Epithelial cell of umbilical artery (primary cell): Measurements from ENCODE around the gene TRIM49B. TPM values are rescaled to one million over a fixed set of nuclear protein-coding genes. Genes with fewer than 3 reads are reported as not detected.

Experiments used
- total RNA-seq: library from RNA; depleted of rRNA; stranded (reverse); fragments of >200 nt; gene quantifications from 2 replicates; pipeline ENCODE4 v1.2.3, GENCODE V29; 2014

TRIM49B gene
- not detected in 2 replicates for total RNA-seq

GRCh38 chr11:49028523-49028922, at the start of gene TRIM49B:
TRIM49B (plus strand) TSS chr11:49028823; CDS start chr11:49031600, 2,777 bp downstream.

DNA sequence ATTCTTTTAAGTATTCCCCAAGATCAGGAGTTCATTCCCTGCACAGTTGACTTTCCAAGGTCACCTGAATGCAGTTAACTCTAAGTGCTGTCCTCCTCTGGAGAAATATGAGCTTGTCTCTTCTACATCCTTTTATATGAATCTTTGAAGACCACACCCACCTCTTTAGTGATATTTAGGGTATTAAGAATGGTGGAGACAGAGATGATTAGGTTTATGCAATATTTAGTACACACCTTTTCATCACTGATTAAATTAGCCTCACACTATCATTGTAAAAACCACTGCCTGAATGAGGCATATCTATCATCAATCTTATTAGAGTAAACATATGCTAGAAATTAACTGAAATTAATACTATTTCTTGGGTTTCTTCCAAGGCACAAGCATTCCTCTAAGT, 44.8 kb upstream of the TRIM49B start, which contains the start of gene TRIM51G:
TSS of gene TRIM51G (minus strand) at position 101 of the 400 bp plus-strand sequence. CDS start 2,190 bp downstream, outside the sequence.

GRCh38 chr11:49059012-49059411, 30.4 kb downstream of the TRIM49B start, which contains the start of gene TRIM64C:
TRIM64C (minus strand) TSS chr11:49059112; CDS start chr11:49059112, 0 bp downstream.

Other genes starting within 250 kb of the TRIM49B start
- gene TRIM51G, start 44.9 kb upstream of the TRIM49B start, total RNA-seq = not detected in 2 replicates
- not detected in 2 replicates for gene TRIM64C, start 30.3 kb downstream of the TRIM49B start, total RNA-seq
- gene FOLH1, start 179.8 kb downstream of the TRIM49B start, total RNA-seq = 3.6 and 4.5 TPM in 2 replicates